Measurements from ENCODE around the gene CMTM7. TPM values are rescaled to one million over a fixed set of nuclear protein-coding genes. Genes with fewer than 3 reads are reported as not detected.

Gene CMTM7
- total and polyA plus RNA-seq, 2 of the 13 experiments (the other 11 are each of a cell fraction or from before 2014, with no cell fraction given) = 20.9 to 21.4 TPM

GRCh38 chr3:32373276-32373675 is 18.4 kb upstream of the CMTM7 start (continued):
- no peak for TF ChIP-seq ZBTB14 (CRISPR knock-in tag; IDR thresholded peaks at IDR 0.05)
- TF ChIP-seq ATF7-NPFF (CRISPR knock-in tag; IDR thresholded peaks at IDR 0.05; ENCODE audit: low read depth) = no peak
- no peak for TF ChIP-seq ZBTB3 (CRISPR knock-in tag; IDR thresholded peaks at IDR 0.05; ENCODE audit: borderline replicate concordance, low read depth)
- TF ChIP-seq TFAP4 (IDR thresholded peaks at IDR 0.05; ENCODE audit: borderline replicate concordance, low read depth) = no peak
- TF ChIP-seq ZNF24 (IDR thresholded peaks at IDR 0.05) = no peak
- no peak for TF ChIP-seq ZNF256 (CRISPR knock-in tag; conservative IDR thresholded peaks at IDR 0.05)

- Histone ChIP-seq H3K27ac (ENCODE audit: extremely low read length, insufficient read depth, low read length) (no peak overlapping the region), H3K4me2 (ENCODE audit: low read depth, low read length) (no peak overlapping the region), H3K36me3 (replicated peaks in 1 of 2; ENCODE audit: control insufficient read depth in 1 of 2, insufficient read depth in 2 of 2, low read length in 2 of 2) (no peaks in the 10 kb centered on the region; a peak in 1 of 5 replicates), H3K27me3 (ENCODE audit: control insufficient read depth in 1 of 2, insufficient read depth in 2 of 2, low read length in 2 of 2) (no peaks in the 10 kb centered on the region), H2AFZ (ENCODE audit: low read length) (no peak overlapping the region), H3K4me1 (ENCODE audit: insufficient read depth, low read length) (no peaks in the 10 kb centered on the region), H4K20me1 (ENCODE audit: insufficient read depth, low read length) (no peaks in the 10 kb centered on the region), H3K9me3 (ENCODE audit: low read length) (no peaks in the 10 kb centered on the region), H3K79me2 (ENCODE audit: insufficient read depth, low read length) (no peaks in the 10 kb centered on the region), H3K9ac (ENCODE audit: insufficient read depth, low read depth, low read length) (no peak overlapping the region), H3K4me3 (replicated peaks in 1 of 3; ENCODE audit: insufficient read depth in 1 of 3, low read depth in 2 of 3, low read length in 3 of 3) (no peak overlapping the region)
- intact Hi-C loops (cut with micrococcal nuclease; ENCODE audit: unreplicated experiment) (no loop called here), in situ Hi-C loops (cut with HindIII; ENCODE audit: extremely low pct_ligation_motif_present, low pct_unique_long_range_greater_than_20kb) (no loop called here)
- POLR2A ChIA-PET = no interaction called here
- WGBS (ENCODE audit: low lambda C conversion rate) = 93% methylated on average over 5 of the region's 5 CpGs
- FAIRE-seq (no peak), DNase-seq (ENCODE audit: low spot score) (no peak), ATAC-seq (no peak)
- CTCF ChIA-PET (ENCODE audit: low intra/inter-chr PET ratio, low total read pairs) = no interaction called here
- no TSS peak for BruUV-seq (replicated peaks)
- TF ChIP-seq UBTF (CRISPR knock-in tag; IDR thresholded peaks at IDR 0.05) (no peak), ZSCAN5A (CRISPR knock-in tag; IDR thresholded peaks at IDR 0.05; ENCODE audit: borderline replicate concordance) (no peak), ATF6 (CRISPR knock-in tag; conservative IDR thresholded peaks at IDR 0.05) (no peak), LCORL (IDR thresholded peaks at IDR 0.05) (no peak), LCORL (CRISPR knock-in tag; IDR thresholded peaks at IDR 0.05) (no peak), YEATS2 (CRISPR knock-in tag; IDR thresholded peaks at IDR 0.05; ENCODE audit: borderline replicate concordance) (no peak), NBN (conservative IDR thresholded peaks at IDR 0.05) (no peak), POGK (CRISPR knock-in tag; conservative IDR thresholded peaks at IDR 0.05) (no peak)
Observed at GRCh38 chr3:32373844-32374243, 17.8 kb upstream of the CMTM7 start.
